Small intestine (tissue), 7 donors: ENCODE measurements around the gene TMEM106B. TPM values are rescaled to one million over a fixed set of nuclear protein-coding genes. Genes with fewer than 3 reads are reported as not detected.

Source experiments
- DNase-seq, 2 donors: peaks; one replicate each; pipeline versions ENCODE4 v3.0.0 to v3.0.0-alpha.2; 2013
- FAIRE-seq: peaks from 2 replicates; lab custom pipeline; 2012; peaks lifted over from hg19 to GRCh38; lab: Jason Lieb, UNC
- H3K27ac ChIP-seq, 3 donors: one replicate each; pipeline ENCODE4 v1.5.1; 2013; ENCODE audit warnings: low read length in 2 of 3, mild to moderate bottlenecking in 2 of 3, control low read depth in 1 of 3, inconsistent platforms in 1 of 3, low read depth in 1 of 3, moderate library complexity in 1 of 3
- H3K27me3 ChIP-seq, 3 donors: one replicate each; pipeline ENCODE4 v1.6.1; 2013; ENCODE audit warnings: low read length in 3 of 3, inconsistent platforms in 1 of 3; ENCODE audit not compliant: control insufficient read depth in 3 of 3, insufficient read depth in 3 of 3
- H3K36me3 ChIP-seq, 3 donors: one replicate each; pipeline ENCODE4 v1.6.1; 2013; ENCODE audit warnings: low read length in 3 of 3, inconsistent platforms in 1 of 3, low read depth in 1 of 3, mild to moderate bottlenecking in 1 of 3, moderate library complexity in 1 of 3; ENCODE audit not compliant: control insufficient read depth in 3 of 3, insufficient read depth in 2 of 3
- H3K4me1 ChIP-seq, 3 donors: one replicate each; pipeline ENCODE4 v1.6.1; 2013; ENCODE audit warnings: low read length in 2 of 3, inconsistent platforms in 1 of 3, low read depth in 1 of 3, mild to moderate bottlenecking in 1 of 3, moderate library complexity in 1 of 3; ENCODE audit not compliant: control insufficient read depth in 3 of 3, insufficient read depth in 2 of 3
- H3K4me3 ChIP-seq, 3 donors: one replicate each; pipeline ENCODE4 v1.5.1; 2013; ENCODE audit warnings: low read length in 3 of 3, control low read depth in 1 of 3, inconsistent platforms in 1 of 3, low read depth in 1 of 3, mild to moderate bottlenecking in 1 of 3, moderate library complexity in 1 of 3
- H3K9me3 ChIP-seq, 2 donors: one replicate each; pipeline ENCODE4 v1.6.1; 2013; ENCODE audit warnings: low read depth in 1 of 2, low read length in 1 of 2; ENCODE audit not compliant: control insufficient read depth in 2 of 2, insufficient read depth in 1 of 2
- WGBS, 3 donors: extraction: QIAGEN DNeasy Blood & Tissue Kit; methylation state at CpG; one replicate each; pipeline ENCODE4 v1.1.7; 2013; 5-methylcytosine and 5-hydroxymethylcytosine counted together
- polyA plus RNA-seq, 4 donors: library from polyadenylated mRNA; stranded (reverse) in 3 of 4; unstranded in 1 of 4; fragments of 200-250 nt in 3 of 4; fragments of 120-200 nt in 1 of 4; gene quantifications; one replicate each; pipeline versions ENCODE4 v1.2.1 to v1.2.3, GENCODE V29; 2013
- donor health status: healthy with polysubstance abuse.
- donor health status: control.
- donor health status: control.
- donor health status: Bipolar disorder and iron deficiency.
- donor health status: healthy.

TMEM106B gene
- polyA plus RNA-seq, 4 donors, result 11.0 to 48.1 (median 15.4) TPM

- FAIRE-seq (no peak), DNase-seq (no peak)
- no peaks in the 10 kb centered on the region for H3K27me3 ChIP-seq
- no peaks in the 10 kb centered on the region for H3K4me1 ChIP-seq
- no peak overlapping the region for H3K27ac ChIP-seq
- H3K4me3 ChIP-seq, result no peak overlapping the region
- no peaks in the 10 kb centered on the region for H3K36me3 ChIP-seq
- H3K9me3 ChIP-seq, result peaks cover 0 to 5% of the 10 kb centered on the region in 2 donors
These were observed 16.7 kb upstream of the TMEM106B start for GRCh38 chr7:12194426-12194825.

- no peaks in the 10 kb centered on the region for H3K36me3 ChIP-seq
- no peaks in the 10 kb centered on the region for H3K27me3 ChIP-seq
- no peak for FAIRE-seq
- no peaks in the 10 kb centered on the region for H3K9me3 ChIP-seq
- DNase-seq, result no peak
- no peak overlapping the region for H3K4me3 ChIP-seq
- H3K4me1 ChIP-seq, result no peaks in the 10 kb centered on the region
- no peak overlapping the region for H3K27ac ChIP-seq
- 89 to 92% (median 90%) methylated on average over 2 of the region's 2 CpGs for WGBS, 3 donors
These were observed 14.7 kb upstream of the TMEM106B start for GRCh38 chr7:12196386-12196785.

GRCh38 chr7:12199363-12199762, 11.7 kb upstream of the TMEM106B start:
- Histone ChIP-seq H3K4me1 (no peaks in the 10 kb centered on the region), H3K36me3 (no peaks in the 10 kb centered on the region), H3K27ac (no peak overlapping the region), H3K27me3 (no peaks in the 10 kb centered on the region), H3K4me3 (no peak overlapping the region), H3K9me3 (no peaks in the 10 kb centered on the region)
- FAIRE-seq (no peak), DNase-seq (peak; percentile 8 to 22)

GRCh38 chr7:12207046-12207445, 4.0 kb upstream of the TMEM106B start:
- FAIRE-seq (no peak), DNase-seq (no peak)
- H3K36me3 ChIP-seq, result no peaks in the 10 kb centered on the region
- no peaks in the 10 kb centered on the region for H3K9me3 ChIP-seq
- WGBS, 3 donors, result 36 to 59% (median 40%) methylated on average over 2 of the region's 2 CpGs
- H3K4me1 ChIP-seq, result peaks cover 0 to 3% (median 1%) of the 10 kb centered on the region in 3 donors
- H3K4me3 ChIP-seq, result no peak overlapping the region
- no peak overlapping the region for H3K27ac ChIP-seq
- H3K27me3 ChIP-seq, result peaks cover 0 to 4% (median 0%) of the 10 kb centered on the region in 3 donors

- no peak for DNase-seq
- Histone ChIP-seq H3K27ac (no peak overlapping the region), H3K9me3 (no peaks in the 10 kb centered on the region), H3K27me3 (peaks cover 0 to 4% (median 0%) of the 10 kb centered on the region in 3 donors), H3K36me3 (peaks cover 0 to under 1% (median 0%) of the 10 kb centered on the region in 3 donors), H3K4me1 (peaks cover 0 to 5% (median 3%) of the 10 kb centered on the region in 3 donors), H3K4me3 (no peak overlapping the region)
- 49 to 64% (median 53%) methylated on average over 1 of the region's 1 CpG for WGBS, 3 donors
- FAIRE-seq, result no peak
These were observed 1.9 kb upstream of the TMEM106B start for GRCh38 chr7:12209221-12209620.

- 1 to 2% (median 2%) methylated on average over 26 of the region's 26 CpGs for WGBS, 3 donors
- Histone ChIP-seq H3K4me3 (peak overlapping the region; percentile 76 to 79 (median 78)), H3K27ac (peak overlapping the region; percentile 97), H3K36me3 (peaks cover 0 to 3% (median 2%) of the 10 kb centered on the region in 3 donors), H3K4me1 (peaks cover 0 to 5% (median 3%) of the 10 kb centered on the region in 3 donors), H3K9me3 (no peaks in the 10 kb centered on the region), H3K27me3 (peaks cover 0 to 4% (median 0%) of the 10 kb centered on the region in 3 donors)
- FAIRE-seq (no peak), DNase-seq (peak; percentile 70 to 89)
These were observed 678 bp upstream of the TMEM106B start for GRCh38 chr7:12210179-12211053.

- DNase-seq (peak; percentile 34 to 53), FAIRE-seq (no peak)
- Histone ChIP-seq H3K9me3 (no peaks in the 10 kb centered on the region), H3K27me3 (peaks cover 0 to 4% (median 0%) of the 10 kb centered on the region in 3 donors), H3K4me3 (peak overlapping the region; percentile 76 to 79 (median 78)), H3K27ac (peak overlapping the region; percentile 97), H3K4me1 (peaks cover 0 to 5% (median 3%) of the 10 kb centered on the region in 3 donors), H3K36me3 (peaks cover 0 to 7% (median 5%) of the 10 kb centered on the region in 3 donors)
- WGBS, 3 donors, result 8 to 20% (median 12%) methylated on average over 9 of the region's 9 CpGs
These were observed 804 bp downstream of the TMEM106B start for GRCh38 chr7:12211711-12212485.

- DNase-seq (no peak), FAIRE-seq (no peak)
- 95 to 100% (median 96%) methylated on average over 1 of the region's 1 CpG for WGBS, 3 donors
- Histone ChIP-seq H3K27ac (no peak overlapping the region), H3K4me3 (no peak overlapping the region), H3K27me3 (no peaks in the 10 kb centered on the region), H3K9me3 (no peaks in the 10 kb centered on the region), H3K36me3 (peaks cover 0 to 14% (median 10%) of the 10 kb centered on the region in 3 donors), H3K4me1 (no peaks in the 10 kb centered on the region)
These were observed 6.2 kb downstream of the TMEM106B start for GRCh38 chr7:12217311-12217710.
